T-helper 9 cell (primary cell): ENCODE data around the gene ZNF462.

Experiments
- DNase-seq: peaks from one replicate; pipeline ENCODE4 v3.0.0-alpha.2; 2020

The ZNF462 gene

DNA sequence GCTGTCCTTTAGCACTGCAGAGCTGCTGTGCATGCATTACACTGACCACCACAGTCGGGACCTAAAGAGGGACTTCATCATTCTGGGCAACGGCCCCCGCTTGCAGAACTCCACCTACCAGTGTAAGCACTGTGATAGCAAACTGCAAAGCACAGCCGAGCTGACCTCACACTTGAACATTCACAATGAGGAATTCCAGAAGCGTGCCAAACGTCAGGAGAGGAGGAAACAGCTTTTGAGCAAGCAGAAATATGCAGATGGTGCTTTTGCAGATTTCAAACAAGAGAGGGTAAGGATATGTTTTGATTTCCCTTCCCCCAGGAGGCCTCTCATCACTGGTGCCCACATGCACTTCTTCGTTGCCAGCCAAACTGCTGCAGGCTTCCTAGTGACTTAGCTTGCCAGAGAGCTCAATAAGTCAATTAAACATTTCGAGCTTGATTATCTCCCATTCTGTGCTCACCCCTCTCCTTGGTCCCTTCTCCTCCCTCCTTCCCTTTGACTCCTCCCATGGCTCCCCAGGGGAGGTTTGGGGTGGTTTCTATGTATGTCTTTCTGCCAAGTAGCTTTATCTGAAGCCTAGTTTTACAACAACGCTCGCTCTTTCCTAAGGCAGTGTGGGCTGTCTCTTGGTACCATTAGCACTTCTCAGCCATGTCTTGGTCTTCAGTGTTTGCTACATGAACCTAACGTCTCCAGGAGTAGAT lies 66.7 kb downstream of the ZNF462 start:
- DNase-seq = no peak

DNA sequence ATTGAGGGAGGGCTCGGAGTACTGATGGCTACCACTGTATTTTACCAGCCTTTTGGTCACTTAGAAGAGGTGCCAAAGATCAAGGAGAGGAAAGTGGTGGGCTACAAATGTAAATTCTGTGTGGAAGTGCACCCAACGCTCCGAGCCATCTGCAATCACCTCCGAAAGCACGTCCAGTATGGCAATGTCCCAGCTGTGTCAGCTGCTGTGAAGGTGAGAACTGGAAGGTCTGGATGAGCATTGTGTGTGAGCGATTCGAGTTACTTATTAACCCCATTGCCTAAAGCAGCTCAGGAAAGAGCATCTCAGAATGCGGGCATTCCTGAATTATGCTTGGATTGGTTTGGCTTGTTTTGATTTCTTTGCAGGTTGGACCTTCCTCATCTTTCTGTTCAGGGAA lies 67.5 kb downstream of the ZNF462 start:
- DNase-seq = no peak

DNA sequence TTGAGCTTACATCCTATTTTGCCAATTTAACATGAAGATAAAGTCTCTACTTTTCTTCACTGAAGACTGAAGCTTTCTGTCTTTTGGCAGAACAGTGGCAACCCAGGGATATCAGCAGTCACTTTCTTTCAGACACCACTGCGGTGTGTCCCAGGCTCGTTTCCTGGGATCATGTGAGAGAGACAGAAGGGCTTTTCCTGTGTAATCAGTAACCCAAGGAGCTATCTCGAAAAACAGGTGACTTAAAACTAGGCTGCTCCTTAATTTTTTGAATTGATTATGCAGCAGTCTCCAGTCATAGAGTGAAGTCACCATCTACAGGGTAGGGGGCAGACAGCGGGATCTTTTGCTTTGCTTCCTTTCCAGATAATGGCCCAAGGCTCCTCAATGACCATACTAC lies 68.5 kb downstream of the ZNF462 start:
- no peak for DNase-seq

DNA sequence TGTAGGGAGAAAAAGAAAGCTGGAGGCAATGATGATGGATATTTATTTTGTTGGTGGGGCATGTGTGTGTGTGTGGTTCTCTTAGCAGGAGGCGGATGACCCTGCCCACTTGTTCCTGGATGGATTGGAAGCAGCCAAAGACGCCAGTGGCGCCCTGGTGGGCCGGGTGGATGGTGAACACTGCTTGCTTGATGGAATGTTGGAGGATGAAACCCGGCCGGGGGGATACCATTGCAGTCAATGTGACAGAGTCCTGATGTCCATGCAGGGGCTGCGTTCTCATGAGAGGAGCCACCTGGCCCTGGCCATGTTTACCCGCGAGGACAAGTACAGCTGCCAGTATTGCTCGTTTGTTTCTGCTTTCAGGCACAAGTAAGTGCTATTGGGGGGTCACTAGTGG lies 69.2 kb downstream of the ZNF462 start:
- no peak for DNase-seq

DNA sequence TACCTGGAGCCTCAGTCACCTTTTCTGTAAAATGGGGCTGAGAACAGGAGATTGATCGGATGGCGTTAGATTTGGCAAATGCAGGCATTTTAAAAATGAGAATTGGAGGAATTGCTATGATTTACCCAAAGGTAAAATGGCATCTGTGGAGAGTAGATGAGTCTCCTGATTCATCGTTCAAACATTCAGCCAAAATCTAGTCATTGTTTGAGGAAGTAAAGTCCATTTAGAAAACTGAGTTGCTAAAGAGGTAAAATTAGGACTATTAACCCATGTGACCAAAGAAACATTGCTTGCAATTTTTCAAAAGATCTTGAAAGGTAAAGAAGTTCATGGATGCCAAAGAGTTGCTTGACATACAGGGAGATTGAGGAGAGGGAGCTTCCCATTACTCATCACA lies 69.7 kb downstream of the ZNF462 start:
- no peak for DNase-seq

DNA sequence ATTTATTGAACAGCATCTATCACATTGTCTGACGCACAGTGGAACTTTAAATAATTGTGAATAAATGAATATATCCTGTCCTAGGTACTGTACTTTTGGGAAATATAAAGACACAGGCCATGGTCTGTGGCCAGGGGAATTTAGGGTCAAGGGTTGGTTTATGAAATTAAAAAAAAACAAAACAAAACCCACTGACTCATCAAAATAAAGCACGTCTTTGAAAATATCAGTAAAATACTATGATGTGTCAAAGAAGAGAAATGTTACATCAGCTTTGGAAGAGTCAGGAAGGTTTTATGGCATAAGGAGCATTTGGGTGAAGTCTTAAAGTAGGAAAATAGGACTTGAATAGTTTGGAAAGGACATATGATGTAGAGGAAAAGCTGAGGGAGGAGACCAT lies 70.5 kb downstream of the ZNF462 start:
- DNase-seq = no peak

DNA sequence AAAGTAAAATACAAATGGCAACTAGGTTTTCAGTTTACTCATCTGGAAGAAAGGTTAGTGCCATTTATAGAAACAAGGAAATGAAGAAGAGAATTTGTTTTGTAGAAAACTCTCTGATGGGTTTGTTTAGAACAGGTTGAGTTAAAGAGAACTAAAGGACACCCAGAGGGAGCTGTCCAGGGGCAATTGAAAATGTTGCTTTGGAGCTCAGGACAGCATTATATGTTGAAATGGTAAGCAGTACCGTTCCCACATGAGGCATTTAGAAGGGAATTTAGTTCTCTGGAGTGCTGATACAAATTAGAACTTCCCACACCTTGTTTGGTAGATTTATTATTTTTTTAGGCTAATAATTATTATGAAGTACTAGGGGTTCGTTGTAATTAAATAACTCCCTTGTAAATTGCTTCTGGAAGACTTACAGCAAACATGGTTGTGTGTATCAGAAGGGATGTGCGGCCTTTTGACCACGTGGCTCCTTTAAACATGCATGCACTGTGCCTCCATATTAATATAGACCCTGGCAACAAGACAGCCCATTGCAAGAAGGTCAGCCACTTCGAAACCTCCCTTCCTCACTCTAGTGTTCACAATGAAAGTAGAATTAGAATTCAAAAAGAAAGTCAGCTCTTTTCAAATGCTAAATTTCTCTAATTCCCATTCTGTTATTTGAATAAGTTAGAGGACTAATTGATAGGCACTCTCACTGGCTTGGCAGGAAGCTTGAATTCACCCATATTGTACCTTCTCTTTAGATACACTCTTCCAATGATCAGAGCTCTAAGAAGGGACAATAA lies 71.7 kb downstream of the ZNF462 start:
- no peak for DNase-seq

DNA sequence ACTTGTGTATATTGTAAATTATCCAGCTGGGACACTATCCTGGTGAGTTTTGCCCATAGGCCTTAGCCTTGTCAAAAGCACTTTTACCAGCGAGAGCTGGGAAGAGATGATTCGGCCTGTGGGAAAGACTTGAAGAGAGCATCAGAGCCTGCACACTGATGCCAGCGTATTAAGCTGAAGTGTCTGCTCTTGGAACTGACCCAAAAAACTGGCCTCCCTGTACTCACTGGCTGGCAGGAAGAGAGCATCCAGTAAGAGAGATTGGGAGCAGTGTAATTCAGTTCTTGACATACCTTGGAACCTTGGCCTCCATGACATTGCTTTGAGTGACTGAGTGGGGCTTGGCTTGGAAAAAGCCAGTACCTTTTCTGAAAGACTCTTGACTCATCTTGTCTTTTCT lies 73.7 kb downstream of the ZNF462 start:
- no peak for DNase-seq

DNA sequence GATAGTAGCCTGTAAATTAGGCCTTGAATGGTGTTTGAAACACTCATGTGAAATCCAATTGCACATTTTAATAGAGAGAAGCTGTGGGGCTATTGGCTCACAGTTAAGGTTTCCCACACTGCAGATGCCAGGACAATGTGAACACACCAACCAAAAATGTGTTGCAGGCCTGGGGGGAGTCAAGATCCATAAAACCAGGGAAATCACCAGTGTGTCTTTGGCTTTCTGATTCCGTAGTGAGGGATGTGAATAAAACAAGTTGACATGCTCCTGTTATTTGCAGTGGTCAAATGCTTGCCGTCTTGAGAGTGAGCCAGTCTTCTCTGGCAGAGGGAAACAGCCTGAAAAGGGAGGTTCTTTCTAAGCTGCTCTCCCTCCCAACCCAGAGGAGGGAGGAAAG lies 79.0 kb downstream of the ZNF462 start:
- no peak for DNase-seq

DNA sequence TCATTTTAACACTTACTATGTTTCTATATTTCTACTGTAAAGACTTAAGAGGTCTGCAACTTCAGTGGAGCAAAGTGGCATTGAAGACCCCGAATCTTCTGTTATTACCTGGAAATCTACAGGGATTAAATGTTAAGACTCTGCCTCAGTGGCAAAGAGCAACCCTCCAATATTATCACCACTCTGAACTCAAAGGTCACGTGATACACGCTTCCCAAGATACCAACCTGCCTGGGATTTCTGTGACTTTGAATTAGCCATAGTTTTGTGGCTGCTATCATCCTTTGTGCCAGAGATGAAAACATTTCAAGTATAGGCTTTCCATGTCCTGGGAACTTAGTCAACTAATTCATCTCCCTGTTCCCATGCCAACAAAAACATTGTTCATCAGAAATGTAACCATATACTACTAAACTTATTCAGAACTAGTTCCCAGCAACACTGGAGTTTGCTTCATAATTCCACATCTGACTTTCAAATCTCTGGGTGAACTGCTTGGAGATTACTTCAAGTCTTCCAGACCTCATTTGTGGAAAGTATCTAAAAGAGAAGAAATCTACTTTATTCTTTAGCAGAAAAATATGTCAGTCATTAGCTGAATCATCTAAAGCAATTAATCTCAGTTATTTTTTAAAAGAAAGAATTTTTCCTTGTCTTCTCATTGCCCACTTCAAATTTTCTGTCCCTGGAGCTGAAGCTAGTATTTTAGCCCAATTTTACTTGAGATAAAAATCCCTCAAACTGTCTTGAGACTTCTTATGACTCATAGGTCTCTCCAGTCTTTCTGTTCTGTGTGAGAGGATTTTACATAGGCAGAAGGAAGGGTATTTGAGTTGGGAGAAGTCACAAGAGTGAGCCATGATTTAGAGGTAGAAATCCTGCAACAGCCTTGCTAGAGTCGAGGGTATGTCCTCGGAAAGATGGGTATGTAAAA lies 83.0 kb downstream of the ZNF462 start:
- no peak for DNase-seq

DNA sequence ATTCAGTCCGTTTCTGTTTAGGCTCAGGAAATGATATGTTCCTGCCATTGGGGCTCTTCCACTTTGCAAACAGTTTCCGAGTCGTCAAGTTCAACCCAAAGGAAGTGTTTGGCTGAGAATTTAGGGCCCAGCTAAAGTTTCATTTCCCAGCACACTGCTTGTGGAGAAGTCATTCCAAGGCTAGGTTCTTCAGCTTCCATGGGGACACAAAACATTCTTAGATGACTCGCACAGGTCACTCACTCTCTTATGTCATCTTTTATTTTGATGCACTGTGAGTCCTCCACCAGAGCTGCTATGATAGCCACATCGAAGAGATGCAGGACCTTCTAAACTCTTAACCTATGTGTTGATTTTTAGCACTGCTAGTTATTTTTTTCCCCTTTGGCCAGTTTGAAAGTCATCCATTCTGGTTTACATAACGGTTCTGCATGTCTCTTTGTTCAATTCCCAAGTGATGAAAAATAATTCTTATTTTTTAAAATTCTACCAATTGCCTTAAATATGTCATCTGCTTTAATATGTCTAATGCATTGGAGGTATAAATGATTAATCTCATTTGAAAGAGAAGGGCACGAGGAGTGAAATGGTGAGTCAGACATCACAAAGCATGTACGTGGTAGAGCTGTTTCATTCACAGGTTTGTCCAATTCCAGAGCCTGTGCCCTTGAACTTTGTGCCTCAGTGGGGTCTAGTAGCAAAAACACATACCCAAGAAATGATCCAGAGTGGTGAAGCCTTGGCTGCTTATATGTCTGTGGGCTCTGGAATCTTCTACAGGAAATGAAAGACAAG lies 84.3 kb downstream of the ZNF462 start:
- no peak for DNase-seq

DNA sequence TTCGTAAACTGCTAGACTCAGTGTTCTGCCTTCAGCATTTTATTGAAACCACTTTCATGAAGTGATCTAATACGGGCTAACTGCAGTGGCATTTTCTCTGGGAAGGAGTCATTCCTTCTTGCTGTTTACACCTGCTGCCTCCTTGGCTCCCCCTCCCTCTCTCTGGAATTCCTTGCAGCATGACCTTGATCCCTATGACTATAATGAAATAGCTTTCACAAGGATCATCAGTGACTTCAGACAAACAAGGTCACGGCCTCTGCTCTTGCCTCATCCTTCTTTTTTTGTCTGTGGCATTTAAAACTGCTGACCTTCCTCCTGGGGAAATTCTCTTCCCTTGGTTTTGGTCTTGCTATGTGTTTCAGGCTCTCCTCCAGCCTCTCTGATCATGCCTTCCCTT lies 90.2 kb downstream of the ZNF462 start:
- no peak for DNase-seq

DNA sequence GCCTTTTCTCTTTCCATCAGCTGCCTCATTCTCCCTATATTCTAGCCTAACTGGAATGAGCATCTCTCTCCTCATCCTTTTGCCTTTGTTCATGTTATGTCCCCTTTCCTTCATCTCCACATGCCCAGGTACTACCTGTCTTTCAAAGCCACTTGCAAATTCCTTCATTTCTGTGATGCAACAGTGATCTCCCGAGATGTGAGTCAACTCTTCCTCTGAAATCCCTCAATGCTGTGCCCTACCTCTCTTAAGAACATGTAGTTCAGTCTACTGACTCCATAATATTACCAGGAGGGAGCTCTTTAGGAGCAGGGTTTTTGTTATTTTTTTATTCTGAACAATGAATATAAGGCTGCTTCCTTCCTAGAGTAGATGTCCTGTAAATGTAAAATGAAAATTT lies 91.6 kb downstream of the ZNF462 start:
- DNase-seq = no peak

DNA sequence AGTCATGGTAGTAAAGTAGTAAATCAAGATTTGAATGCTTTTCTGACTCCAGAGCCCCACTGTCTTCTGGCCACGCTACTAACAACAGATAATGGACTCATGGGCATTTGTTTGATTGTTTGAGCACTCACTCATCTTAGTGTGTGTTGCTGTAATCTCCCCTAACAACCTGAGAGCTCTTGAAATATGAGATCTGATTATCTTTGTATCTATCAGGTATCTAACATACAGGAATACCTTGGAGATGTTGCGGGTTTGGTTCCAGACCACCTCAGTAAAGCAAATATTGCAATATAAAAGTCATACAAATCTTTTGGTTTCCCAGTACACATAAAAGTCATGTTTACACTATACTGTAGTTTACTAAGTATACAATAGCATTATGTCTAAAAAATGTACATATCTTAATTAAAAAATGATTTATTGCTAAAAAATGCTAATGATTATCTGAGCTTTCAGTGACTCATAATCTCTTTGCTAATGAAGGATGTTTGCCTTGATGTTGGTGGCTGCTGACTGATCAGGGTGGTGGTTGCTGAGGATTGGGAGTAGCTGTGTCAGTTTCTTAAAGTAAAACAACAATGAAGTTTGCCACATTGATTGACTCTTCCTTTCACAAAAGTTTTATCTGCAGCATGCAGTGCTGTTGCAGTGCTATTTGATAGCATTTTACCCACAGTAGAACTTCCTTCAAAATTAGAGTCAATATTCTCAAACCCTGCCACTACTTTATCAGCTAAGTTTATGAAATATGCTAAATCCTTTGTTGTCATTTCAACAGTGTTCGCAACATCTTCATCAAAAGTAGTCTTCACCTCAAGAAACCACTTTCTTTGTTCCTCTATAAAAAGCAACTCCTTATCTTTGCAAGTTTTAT lies 92.2 kb downstream of the ZNF462 start:
- no peak for DNase-seq

DNA sequence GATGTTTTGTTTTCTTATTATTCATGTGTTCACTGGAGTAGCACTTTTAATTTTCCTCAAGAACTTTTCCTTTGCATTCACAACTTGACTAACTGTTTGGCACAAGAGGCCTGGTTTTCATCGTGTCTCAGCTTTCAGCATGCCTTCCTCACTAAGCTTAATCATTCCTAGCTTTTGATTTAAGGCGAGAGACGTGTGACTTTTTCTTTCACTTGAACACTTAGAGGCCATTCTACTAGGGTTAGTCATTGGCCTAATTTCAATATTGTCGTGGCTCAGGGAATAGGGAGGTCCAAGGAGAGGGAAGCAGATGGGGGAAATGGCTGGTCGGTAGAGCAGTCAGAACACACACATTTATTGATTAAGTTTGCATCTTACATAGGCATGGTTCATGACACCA lies 94.0 kb downstream of the ZNF462 start:
- no peak for DNase-seq

DNA sequence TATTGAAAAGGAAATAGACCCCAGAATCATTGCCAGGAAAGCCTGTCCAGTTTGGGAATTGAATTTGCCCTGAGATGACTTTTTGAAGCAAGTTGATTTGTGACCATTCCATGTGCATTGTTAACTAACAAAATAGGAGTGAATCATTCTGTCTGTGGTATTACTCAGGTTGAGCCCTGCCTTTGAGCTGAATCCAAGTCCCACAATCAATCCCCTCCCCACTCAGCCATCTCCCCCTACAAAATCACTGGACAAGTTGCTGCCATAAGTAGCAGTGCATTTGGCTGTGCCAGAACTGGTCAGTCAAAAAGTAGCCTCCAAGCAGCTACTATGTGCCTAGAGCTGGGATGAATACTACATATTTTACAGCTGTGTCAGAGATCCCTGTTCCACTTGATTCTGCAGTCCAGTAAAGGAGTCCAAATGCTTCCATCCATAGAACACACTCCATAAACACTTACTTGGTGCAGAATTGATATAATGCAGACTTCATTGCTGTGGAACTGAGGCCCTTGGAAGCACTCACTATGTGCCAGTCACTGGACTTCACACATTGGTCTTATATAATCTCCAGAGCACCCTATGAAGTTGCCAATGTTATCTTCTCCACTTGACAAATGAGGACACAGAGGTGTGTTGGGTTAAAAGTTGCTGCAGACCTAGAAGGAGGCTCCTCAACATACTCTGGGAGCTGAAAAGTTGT lies 96.1 kb downstream of the ZNF462 start:
- DNase-seq = no peak

DNA sequence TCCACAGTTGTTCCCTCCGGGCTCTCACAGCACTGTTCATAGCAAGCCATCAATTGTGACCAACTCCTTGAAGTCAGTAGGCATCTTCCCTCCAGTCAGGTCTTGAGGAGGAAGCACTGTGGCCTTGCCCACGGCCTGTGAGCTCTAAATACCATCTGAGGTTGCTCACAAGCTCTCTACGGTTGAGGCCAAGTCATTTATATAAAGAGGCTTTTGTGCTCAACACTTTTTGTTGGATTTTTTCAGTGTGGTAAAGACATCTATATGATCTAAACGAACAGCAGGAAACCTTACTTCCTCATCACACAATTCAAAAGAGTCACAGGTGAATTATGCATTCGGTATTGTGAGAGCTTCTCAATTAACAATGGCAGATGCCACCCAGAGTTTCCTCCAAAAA lies 97.3 kb downstream of the ZNF462 start:
- DNase-seq = no peak

DNA sequence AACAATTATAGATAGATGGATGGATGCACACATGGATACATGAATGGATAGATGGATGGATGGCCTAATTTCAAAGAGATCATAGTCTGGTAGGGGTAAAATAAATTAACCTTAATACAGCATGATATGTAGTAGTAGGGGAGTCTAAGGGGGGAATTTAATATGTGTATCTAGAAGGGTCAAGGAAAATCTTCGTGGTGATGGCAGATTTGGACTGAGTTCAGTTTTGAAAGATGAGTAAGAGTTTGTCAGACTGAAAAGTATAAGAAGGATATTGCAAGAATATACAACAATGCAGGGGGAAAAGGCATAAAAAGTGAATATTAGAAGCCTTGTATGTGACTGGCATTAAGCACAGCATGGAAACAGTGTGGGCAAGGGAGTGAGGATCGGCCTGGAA lies 98.7 kb downstream of the ZNF462 start:
- DNase-seq = no peak

DNA sequence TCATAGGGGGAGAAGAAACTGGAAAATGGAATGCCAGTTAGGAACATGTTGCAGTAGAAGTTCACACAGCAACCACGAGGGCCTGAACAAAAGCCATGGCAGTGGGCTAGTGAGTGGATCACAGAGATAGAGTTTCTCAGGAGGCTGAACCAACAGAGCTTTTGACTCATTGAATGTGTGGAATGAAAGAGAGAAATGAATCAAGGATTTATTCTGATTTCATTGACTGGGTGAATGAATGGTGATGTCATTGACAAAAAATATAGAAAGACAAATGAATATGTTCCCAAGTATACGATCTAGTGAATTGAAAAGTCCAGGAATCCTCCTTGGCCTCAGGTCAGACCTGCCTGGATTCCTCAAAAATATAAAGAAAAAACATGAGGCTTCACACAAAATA lies 99.2 kb downstream of the ZNF462 start:
- DNase-seq = no peak

DNA sequence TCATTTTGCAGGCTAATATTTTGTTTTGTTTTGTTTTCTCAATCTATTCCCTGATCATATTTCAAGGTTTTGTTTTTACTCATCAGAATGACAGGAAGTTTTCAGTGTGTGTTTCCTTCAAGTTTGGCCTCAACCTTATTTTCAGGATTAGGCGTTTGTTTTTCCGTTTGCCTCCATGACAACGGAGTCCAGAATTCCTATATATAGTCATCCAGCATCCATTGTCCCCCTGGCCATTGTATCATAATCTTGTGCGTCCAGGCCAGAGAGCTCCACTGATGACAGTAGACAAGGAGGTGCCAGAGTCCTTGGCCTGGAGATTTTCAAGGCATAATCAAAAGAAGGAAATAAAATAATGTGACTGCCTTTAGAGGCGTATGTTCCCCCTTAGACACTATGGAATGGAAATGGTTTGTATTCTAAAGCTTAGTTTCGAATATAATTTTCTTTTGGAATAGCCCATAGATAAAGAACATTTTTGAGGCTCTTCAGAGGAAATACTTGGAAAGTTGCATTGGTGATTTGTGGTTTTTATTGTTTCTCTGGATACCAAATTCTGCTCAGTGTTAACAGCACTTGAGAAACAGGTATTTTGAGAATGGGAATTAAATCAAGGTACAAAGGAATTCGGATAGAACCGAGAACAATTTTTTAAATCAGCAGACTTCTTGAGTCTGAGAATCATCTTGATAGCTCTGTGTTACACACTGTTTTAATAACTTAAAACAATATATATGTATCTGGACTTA lies 99.8 kb downstream of the ZNF462 start:
- DNase-seq = no peak
